HG03460 (cell line): Measurements from ENCODE around the gene PPP1R14B.
A peak's percentile ranks its signal among the peaks of the same experiment; 100 is the strongest.

Experiments
- ATAC-seq: cut with Tn5 transposase; IDR thresholded peaks from one replicate; pipeline ENCODE4 v1.9.1; 2021; ENCODE audit not compliant: unreplicated experiment

The PPP1R14B gene

DNA sequence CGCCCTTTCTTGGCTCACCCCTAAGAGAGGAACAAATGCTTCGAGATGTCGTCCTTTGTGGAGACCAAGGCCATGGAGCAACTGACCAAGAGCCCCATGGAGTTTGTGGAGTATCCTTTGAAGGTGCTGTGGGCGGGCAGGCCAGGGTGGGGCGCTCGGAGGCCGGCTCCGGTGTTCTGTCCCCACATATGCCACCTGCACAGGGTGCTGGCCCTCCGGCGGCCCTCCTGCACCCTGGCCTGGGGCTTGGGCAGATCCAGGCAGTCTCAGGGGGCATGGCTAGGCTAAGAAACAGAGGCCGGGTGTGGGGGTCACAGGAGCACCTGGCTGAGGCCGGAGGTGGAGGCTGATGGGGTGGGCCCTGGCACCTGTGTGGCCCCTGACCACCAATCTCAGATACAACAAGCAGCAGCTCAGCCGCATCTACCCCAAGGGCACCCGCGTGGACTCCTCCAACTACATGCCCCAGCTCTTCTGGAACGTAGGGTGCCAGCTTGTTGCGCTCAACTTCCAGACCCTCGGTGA, 14.9 kb upstream of the PPP1R14B start:
- ATAC-seq = no peak

DNA sequence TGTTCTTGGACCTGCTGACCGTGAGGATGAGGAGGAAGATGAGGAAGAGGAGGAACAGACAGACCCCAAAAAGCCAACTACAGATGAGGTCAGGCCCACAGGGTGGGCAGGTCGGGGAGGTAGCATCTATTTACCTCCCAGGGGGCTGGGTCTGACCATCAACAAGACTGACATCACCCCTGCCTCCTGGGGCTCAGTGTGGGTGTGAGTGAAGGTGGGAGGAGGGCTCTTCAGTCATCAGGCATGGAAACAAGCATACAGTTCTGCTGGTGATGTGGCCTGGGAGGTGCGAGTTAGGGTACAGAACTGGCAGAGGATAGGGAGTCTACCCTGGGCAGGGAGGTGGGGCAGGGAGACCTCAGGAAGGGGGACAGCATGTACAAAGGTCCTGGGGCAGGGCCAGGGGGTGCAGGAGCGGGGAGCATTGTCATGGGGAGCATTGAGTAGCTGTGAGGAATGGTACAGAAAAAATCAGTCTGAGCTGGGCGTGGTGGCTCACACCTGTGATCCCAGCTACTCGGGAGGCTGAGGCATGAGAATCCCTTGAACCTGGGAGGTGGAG, 13.5 kb upstream of the PPP1R14B start:
- ATAC-seq = no peak

GRCh38 chr11:64259533-64260067, 12.9 kb upstream of the PPP1R14B start:
- ATAC-seq = no peak

DNA sequence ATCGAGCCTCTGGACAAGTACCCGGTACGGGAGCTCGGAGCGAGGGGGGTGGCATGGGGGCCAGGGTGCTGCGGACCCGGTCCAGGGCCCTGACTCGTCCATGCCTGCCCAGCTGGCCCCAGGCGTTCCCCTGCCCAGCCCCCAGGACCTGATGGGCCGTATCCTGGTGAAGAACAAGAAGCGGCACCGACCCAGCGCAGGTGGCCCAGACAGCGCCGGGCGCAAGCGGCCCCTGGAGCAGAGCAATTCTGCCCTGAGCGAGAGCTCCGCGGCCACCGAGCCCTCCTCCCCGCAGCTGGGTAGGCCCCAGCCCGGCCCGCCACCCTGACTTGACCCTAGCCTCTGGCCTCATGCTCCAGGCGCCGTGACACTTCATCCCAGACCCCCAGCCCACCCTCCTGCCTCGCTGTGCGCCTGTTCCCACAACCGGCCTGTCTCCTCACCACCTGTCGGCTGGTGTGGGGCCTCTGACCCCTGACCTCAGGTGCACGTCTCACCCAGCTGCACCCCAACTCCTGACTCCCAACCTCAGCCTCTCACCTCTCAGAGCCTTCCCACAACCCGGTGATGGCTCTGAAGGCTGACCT, 12.3 kb upstream of the PPP1R14B start:
- ATAC-seq = no peak

- no peak for ATAC-seq
These were observed 11.6 kb upstream of the PPP1R14B start for GRCh38 chr11:64258356-64258755.

DNA sequence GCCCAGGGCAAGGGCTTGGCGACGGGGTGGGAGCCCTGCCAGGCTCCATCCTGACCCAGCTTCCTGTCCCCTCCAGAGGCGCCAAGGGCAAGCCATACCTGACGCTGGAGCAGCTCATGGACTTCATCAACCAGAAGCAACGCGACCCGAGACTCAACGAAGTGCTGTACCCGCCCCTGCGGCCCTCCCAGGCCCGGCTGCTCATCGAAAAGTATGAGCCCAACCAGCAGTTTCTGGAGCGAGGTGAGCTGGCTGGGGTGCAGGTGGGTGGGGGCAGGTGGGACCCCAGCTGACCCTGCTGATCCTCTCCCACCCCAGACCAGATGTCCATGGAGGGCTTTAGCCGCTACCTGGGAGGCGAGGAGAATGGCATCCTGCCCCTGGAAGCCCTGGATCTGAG, 9.6 kb upstream of the PPP1R14B start:
- no peak for ATAC-seq

- no peak for ATAC-seq
These were observed 8.7 kb upstream of the PPP1R14B start for GRCh38 chr11:64255135-64256128.

- ATAC-seq = no peak
These were observed 7.6 kb upstream of the PPP1R14B start for GRCh38 chr11:64254326-64254725.

DNA sequence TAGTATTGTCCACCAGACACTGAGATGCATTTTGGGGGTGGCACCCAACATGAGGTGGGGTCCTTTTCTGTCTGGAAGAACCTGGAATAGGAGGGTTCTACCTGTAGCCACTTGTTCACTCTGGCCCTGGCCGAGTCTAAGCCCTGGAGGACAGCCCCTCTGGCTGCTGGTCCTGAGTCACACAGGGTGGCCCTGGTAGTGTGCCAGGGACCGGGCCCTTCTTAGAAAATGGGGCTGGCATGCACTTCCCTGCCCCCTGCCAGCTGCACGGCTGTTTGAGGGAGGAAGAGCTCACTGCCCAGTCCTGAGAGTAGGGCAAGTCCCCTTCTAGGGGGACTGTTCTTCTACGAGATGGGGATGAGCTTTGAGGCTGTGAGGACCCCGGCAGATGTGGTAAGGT, 6.7 kb upstream of the PPP1R14B start:
- no peak for ATAC-seq

- ATAC-seq = no peak
These were observed 6.3 kb upstream of the PPP1R14B start for GRCh38 chr11:64253043-64253442.

DNA sequence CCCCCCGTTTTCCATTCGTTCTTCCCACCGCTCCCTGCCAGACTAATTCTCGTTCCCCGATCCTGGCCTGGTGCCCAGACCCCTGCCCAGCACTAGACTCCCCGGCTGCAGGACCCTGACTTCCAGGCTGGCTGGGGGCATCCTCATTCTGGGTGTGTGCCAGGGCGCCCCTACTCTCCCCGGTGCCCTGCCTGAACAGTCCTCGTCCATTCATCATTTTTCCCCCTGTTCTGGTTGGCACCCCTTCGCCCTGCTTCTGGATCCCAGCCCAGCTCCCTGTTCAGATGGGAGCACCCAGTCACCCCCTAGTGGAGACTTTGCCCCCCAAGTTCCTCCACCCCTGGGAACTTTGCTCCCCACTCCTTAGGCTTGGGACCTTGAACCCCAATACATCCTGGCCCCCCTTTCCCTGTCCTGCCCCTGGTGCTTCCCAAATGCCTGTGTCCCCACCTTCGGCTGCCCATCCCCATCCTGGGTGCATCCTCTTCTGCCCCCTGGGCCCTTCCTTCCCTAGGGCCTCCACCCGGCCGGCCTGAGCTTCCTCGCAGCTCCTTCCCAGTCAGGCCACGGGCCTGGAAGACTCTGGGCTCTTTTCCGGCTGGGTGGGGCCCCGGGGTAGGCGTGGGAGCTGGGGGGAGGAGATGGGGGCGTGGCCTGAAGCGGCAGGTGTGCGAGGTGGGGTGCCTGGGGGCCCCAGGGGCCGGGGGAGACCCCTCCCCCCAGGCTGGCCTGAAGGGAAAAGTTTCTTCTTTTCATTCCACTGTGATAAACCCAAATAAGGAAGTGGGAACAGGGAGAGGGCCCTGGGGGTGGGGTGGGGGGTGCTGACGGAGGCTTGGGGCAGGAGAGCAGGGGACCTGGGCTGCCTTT, 5.5 kb upstream of the PPP1R14B start:
- ATAC-seq = no peak

GRCh38 chr11:64251753-64252002, 4.9 kb upstream of the PPP1R14B start:
- ATAC-seq = no peak

- peak; percentile 34 for ATAC-seq
These were observed 4.4 kb upstream of the PPP1R14B start, which contains the start of gene PLCB3 for GRCh38 chr11:64251016-64251752. Gene PLCB3, plus strand, starts transcription at chr11:64251530. Its CDS starts 120 bp downstream, at chr11:64251650.

GRCh38 chr11:64250415-64251015, 3.8 kb upstream of the PPP1R14B start:
- no peak for ATAC-seq

GRCh38 chr11:64249563-64250414, 3.0 kb upstream of the PPP1R14B start:
- no peak for ATAC-seq

DNA sequence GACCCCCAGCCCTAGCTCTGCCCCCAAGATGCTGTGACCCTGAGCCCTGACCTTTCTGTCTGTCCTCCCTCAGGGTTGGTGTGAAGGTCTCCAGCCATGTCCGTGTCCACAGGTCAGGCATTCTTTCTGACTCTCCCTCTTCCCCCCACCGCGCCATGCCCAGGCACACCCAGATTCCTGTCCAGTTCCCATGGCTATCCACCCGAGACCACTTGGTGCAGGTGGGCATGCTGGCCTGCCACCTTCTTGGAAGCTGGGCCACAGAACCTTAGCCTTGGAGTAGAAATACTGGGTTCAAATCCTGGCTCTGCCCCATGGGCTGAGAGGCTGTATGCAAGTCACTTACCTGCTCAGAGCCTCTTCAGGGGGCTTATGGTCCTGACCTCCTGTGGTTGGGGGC, 2.3 kb upstream of the PPP1R14B start:
- no peak for ATAC-seq

GRCh38 chr11:64248578-64248977, 1.8 kb upstream of the PPP1R14B start:
- ATAC-seq = no peak

DNA sequence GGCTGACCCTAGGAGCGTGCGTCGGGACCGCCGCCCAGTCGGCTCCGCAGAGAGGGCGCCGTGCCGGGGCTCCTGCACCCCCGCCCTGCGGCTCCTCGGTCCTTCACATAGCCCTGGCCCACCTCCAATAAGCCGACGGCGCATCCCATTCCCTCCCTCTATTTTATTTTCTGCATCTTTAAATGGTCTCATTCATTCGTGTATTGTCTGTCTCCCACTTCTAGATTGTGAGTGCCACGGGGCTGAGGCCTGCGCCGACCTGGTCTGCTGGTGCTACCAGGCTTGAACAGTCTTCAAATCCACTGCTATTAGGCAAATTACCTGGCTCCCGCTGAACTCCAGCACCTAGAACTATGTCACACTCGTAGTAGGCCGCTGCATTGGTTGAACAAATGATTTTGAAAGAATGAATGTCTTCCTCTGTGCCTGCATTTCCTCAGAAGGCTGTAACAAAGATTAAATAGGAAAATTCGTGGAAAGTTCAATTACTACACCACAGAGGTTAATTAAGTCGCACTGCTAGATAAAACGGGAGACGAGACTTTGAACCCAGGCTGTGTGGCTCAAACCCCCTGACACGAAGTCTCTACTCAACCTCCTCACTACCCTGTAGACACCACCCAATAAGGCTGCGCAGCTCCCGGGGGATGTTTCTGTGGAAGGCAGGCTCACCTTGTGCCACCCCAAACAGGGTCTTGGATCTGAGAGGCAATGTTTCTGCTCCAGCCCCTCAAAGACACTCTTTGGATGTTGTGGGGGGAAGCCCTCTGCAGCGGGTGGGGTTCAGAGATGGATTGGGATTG, 1.2 kb upstream of the PPP1R14B start:
- ATAC-seq = no peak
